Testis (tissue), 3 donors: ENCODE data around the gene FIBCD1. TPM values are rescaled to one million over a fixed set of nuclear protein-coding genes. Genes with fewer than 3 reads are reported as not detected.

Experiments
- DNase-seq: peaks from one replicate; pipeline ENCODE4 v3.0.0-alpha.2; 2019
- H3K27ac ChIP-seq, 2 donors: fragments of 200-600 bp; sonication (generic); one replicate each; pipeline ENCODE4 v1.5.1; 2019
- H3K27me3 ChIP-seq: fragments of 200-600 bp; sonication (generic); one replicate; pipeline ENCODE4 v1.5.1; 2019
- H3K36me3 ChIP-seq: fragments of 200-600 bp; sonication (generic); one replicate; pipeline ENCODE4 v1.5.1; 2017; ENCODE audit warnings: low read depth; ENCODE audit errors: missing control alignments
- H3K4me1 ChIP-seq: fragments of 200-600 bp; sonication (generic); one replicate; pipeline ENCODE4 v1.5.1; 2019
- H3K4me3 ChIP-seq, 2 donors: fragments of 200-600 bp; sonication (generic); one replicate each; pipeline ENCODE4 v1.5.1; 2017 to 2019
- H3K9me3 ChIP-seq: fragments of 200-600 bp; sonication (generic); one replicate; pipeline ENCODE4 v1.5.1; 2017
- CTCF ChIP-seq, 3 experiments: fragments of 450-650 bp in 2 of 3; fragments of 200-600 bp in 1 of 3; sonication (generic) in 1 of 3; IDR thresholded peaks; one replicate each; pipeline ENCODE4 v1.5.1; 2016 to 2019; ENCODE audit warnings: antibody characterized with exemption in 3 of 3, mild to moderate bottlenecking in 2 of 3, moderate library complexity in 1 of 3
- POLR2A ChIP-seq: fragments of 450-650 bp; IDR thresholded peaks from one replicate; pipeline ENCODE4 v1.6.1; 2017; ENCODE audit warnings: antibody characterized with exemption, mild to moderate bottlenecking, moderate library complexity
- WGBS, 2 donors: methylation state at CpG; one replicate each; pipeline ENCODE4 v1.1.5; 2018; 5-methylcytosine and 5-hydroxymethylcytosine counted together
- intact Hi-C: fragments of 100-400 bp; cut with DNase I; formaldehyde crosslinking; loops from one replicate; pipeline ENCODE4 v1.15.1; 2023; ENCODE audit warnings: low total_unique reads
- polyA plus RNA-seq: library from polyadenylated mRNA; stranded (reverse); fragments of 350-450 nt; fragmentation: Illumina TruSeq; extraction: RNeasy Lipid Tissue Mini Kit (QIAGEN cat#74804); gene quantifications from one replicate; pipeline ENCODE4 v1.2.3, GENCODE V29; 2014; ENCODE audit warnings: low read depth, low replicate concordance; ENCODE audit not compliant: insufficient read depth
- total RNA-seq, 2 donors: library from RNA; depleted of rRNA; stranded (reverse); fragments of >200 nt; gene quantifications; one replicate each; pipeline ENCODE4 v1.2.3, GENCODE V29; 2016

Gene FIBCD1
- total and polyA plus RNA-seq, 3 donors from 2014 or later, result 20.8 to 33.5 (median 29.1) TPM

GRCh38 chr9:130948266-130948665 lies 9.2 kb upstream of the FIBCD1 start:
- no peaks in the 10 kb centered on the region for H3K36me3 ChIP-seq
- intact Hi-C loops, result loop anchor here (10.0 kb wide), 1 partner anchor 243 kb away; no protein-coding TSS in a partner anchor
- no peaks in the 10 kb centered on the region for H3K27me3 ChIP-seq
- TF ChIP-seq POLR2A (no peak), CTCF (IDR thresholded peaks at IDR 0.05) (no peak)
- H3K4me1 ChIP-seq, result no peaks in the 10 kb centered on the region
- H3K27ac ChIP-seq, result no peak overlapping the region
- 76 to 83% methylated on average over 8 of the region's 8 CpGs for WGBS, 2 donors
- DNase-seq, result no peak
- H3K4me3 ChIP-seq, result no peak overlapping the region
- no peaks in the 10 kb centered on the region for H3K9me3 ChIP-seq

GRCh38 chr9:130947618-130948140 lies 8.6 kb upstream of the FIBCD1 start:
- Histone ChIP-seq H3K9me3 (no peaks in the 10 kb centered on the region), H3K27me3 (no peaks in the 10 kb centered on the region), H3K4me3 (no peak overlapping the region), H3K36me3 (no peaks in the 10 kb centered on the region), H3K4me1 (no peaks in the 10 kb centered on the region), H3K27ac (no peak overlapping the region)
- WGBS, 2 donors, result 85 to 89% methylated on average over 13 of the region's 13 CpGs
- TF ChIP-seq CTCF (IDR thresholded peaks at IDR 0.05) (no peak), POLR2A (no peak)
- intact Hi-C loops, result loop anchor here (10.0 kb wide), 1 partner anchor 243 kb away; no protein-coding TSS in a partner anchor
- no peak for DNase-seq

- Histone ChIP-seq H3K27ac (no peak overlapping the region), H3K4me3 (no peak overlapping the region), H3K9me3 (no peaks in the 10 kb centered on the region), H3K4me1 (no peaks in the 10 kb centered on the region), H3K27me3 (no peaks in the 10 kb centered on the region), H3K36me3 (no peaks in the 10 kb centered on the region)
- WGBS, 2 donors, result 74 to 82% methylated on average over 13 to 16 of the region's 16 CpGs
- DNase-seq, result no peak
- TF ChIP-seq POLR2A, result no peak
- TF ChIP-seq CTCF (IDR thresholded peaks at IDR 0.05), result no peak
- intact Hi-C loops, result loop anchor here (10.0 kb wide), 1 partner anchor 242 kb away; no protein-coding TSS in a partner anchor
These were observed 7.9 kb upstream of the FIBCD1 start for GRCh38 chr9:130946766-130947617.

DNA sequence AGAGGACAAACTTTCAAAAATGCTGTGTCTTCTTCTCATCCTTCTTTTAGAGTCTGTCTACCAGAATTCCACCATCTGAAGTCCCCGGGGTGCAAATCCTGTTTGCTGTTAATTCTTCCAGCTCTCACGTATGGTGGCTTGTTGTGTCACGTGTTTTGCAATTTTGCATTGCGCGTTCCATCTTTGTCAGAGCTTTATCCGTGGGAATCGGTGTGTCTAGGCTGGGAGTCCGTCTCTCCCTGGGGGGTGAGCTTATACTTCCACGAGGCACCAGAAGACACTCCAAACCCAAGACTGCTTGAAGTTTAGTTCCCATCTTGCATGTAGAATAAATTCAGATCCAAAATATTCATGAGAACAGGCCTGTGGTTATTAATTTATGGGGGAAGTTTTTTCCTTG lies 6.1 kb upstream of the FIBCD1 start:
- Histone ChIP-seq H3K27ac (no peak overlapping the region), H3K9me3 (no peaks in the 10 kb centered on the region), H3K4me1 (peaks cover 1% of the 10 kb centered on the region), H3K27me3 (no peaks in the 10 kb centered on the region), H3K4me3 (no peak overlapping the region), H3K36me3 (no peaks in the 10 kb centered on the region)
- intact Hi-C loops, result loop anchor here (10.0 kb wide), 1 partner anchor 240 kb away; no protein-coding TSS in a partner anchor
- 94 to 96% methylated on average over 9 of the region's 9 CpGs for WGBS, 2 donors
- DNase-seq, result no peak
- TF ChIP-seq CTCF (IDR thresholded peaks at IDR 0.05) (no peak), POLR2A (no peak)
